ENCODE data around the gene MLXIP. TPM values are rescaled to one million over a fixed set of nuclear protein-coding genes. Genes with fewer than 3 reads are reported as not detected.
"Not testable (repeated sequence)": the region's sequence is repeated elsewhere in the genome, so short reads cannot be mapped to it uniquely, and the experiment has no call there.

Gene MLXIP
- total RNA-seq, 1 donor from 2014 or later = 25.7 TPM

DNA sequence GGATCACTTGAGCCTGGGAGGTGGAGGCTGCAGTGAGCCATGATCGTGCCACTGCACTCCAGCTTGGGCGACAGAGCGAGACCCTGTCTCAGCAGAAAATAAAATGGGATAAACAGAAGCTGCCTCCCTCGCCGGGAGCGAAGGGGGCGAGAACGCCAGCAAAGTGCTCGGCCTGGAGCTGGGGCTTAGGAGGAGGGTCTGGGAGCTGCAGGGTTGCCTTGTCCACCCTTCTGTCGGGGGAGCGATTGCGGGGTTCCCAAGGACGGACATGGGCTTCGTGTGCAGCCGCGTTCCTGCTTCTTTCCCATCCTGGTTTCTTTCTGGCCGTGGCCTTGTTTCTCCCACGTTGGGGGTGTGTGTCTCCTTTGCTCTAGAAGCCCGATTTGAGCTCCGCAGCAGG lies 27.9 kb upstream of the MLXIP start:
- ATAC-seq (no peak), DNase-seq (ENCODE audit: missing footprints) (no peak)
- intact Hi-C loops (cut with DNase I) = loop anchor here (5.0 kb wide), 2 partner anchors 133 to 137 kb away; partner anchors contain the start of gene CFAP251

DNA sequence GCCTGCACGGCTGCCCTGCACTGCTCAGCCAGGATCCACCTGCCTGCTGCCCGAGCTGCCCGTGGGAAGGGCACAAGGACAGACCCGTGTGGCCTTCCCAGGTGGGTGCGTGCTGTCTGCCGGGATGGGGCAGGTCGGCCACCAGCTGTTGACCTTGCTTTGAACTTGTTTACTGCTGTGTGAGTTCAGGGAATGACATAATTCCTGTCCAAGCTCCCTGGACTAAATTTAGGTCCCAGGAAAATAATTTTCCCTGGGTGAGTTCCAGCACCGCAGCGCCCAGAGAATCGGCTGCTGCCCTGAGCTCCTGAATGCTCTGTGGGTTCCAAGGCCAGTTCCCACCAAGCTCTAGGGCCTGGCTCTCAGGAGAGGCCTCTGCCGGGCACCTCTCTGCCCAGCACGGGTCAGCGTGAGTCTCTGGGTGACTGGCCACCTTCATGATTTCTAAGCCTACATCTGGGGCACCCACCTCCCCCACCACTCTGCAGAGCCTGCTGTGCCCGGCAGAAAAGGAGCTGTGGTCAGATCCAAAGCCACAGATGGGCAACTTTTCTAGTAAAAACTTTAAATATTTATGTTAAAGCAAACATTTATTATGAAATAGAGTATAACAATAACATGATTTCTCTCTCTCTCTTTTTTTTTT lies 27.2 kb upstream of the MLXIP start:
- ATAC-seq (peak; percentile 78), DNase-seq (ENCODE audit: missing footprints) (no peak)
- intact Hi-C loops (cut with DNase I) = loop anchor here (5.0 kb wide), 2 partner anchors 134 to 136 kb away; partner anchors contain the start of gene CFAP251

DNA sequence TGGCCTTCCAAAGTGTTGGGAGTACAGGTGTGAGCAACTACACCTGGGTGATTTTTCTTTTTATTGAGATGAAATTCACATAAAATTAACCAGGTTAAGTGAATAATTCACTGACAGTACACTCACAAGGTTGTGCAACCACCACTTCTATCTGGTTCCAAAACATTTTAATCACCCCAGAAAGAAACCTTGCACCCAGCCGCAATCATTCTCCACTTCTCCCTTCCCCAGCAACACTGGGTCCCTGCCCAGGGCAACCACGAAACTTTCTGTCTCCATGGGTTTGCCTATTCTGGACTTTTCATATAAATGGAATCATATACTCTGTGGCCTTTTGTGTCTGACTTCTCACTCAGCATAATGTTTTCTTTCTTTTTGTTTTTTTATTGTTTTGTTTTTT lies 26.3 kb upstream of the MLXIP start:
- ATAC-seq (no peak), DNase-seq (ENCODE audit: missing footprints) (no peak)
- intact Hi-C loops (cut with DNase I) = loop anchor here (5.0 kb wide), 2 partner anchors 135 kb away; partner anchors contain the start of gene CFAP251

DNA sequence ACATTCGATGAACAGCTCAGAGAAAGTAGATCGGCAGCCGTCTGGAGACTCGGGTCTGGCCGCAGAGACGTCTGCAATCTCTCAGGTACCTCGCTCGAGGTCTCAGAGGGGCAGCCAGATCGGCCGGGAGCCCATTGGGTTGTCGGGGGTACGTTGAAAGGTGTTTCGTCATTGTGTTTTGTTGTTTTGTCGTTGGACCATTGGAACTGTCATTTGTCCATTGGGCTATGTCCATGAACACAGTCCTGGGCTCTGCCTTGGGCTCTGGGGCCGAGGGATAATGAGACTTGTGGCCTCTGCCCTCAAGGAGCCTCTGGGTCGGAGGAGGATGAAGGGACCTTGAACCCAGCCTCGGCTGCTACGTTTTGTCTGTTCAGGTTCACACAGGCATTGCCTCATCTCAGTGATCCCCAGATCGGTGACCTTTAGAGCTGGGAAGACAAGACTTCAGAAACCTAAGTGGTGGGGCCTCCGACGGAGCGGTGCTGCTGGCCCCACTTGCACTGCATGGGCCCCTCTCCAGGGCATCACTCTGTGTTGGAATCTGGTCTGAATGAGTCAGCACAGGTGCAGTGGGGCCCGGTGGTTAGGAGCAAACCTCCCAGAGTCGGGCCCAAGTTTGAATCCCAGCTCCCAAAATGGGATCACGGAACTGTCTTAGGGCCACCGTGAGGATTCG lies 23.6 kb upstream of the MLXIP start:
- intact Hi-C loops (cut with DNase I) = loop anchor here (1.0 to 5.0 kb wide), 3 partner anchors 68 to 138 kb away; partner anchors contain the start of gene CFAP251
- no peak for ATAC-seq
- no peak for DNase-seq (ENCODE audit: missing footprints)

DNA sequence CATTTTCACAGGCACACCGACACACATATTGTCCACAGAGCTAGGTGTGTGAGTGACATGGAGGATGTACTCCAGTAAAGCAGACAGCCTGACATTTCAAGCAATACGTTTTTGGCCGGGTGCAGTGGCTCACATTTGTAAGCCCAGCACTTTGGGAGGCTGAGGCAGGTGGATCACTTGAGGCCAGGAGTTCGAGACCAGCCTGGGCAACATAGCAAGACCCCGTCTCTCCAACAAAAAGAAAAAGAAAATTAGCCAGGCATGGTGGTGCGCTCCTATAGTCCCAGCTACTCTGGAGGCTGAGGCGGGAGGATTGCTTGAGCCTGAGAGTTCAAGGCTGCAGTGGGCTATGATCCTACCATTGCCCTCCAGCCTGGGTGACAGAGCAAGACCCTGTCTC lies 22.1 kb upstream of the MLXIP start:
- ATAC-seq; intact Hi-C loops (cut with DNase I): not testable (repeated sequence)

DNA sequence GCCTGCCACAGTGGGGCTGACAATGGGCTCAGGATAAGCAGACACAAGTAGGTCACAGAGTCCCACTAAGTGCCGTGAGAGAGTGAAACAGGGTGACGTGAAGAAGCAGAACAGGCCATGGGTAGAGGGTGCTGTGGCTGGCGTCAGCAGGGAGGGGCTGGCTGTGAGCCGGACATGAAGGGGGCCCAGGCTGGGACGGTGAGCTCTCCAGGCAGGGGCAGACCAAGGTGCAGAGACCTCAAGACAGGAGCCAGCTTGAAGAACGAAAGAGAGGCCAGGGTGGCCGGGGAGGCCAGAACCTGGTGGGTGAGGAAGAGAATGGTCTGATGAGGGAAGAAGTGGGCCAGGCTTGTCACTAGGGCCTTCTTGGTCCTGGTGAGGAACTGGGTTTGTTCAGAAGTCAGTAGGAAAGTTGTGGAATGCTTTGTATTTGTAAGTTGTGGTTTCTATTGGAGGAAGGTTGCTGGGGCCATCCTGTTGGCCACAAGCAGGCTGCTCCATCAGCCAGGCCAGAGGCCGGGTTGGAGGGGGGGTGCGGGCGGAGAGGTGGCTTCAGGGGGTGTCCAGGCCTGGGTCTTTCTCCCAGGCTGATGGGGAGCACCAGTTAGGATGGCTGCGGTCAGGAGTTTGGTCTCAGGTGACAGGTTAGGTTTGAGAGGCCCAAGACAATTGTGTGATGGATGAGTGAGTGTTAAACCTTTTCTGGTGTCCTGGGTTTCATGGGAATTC lies 21.4 kb upstream of the MLXIP start:
- DNase-seq (ENCODE audit: missing footprints) = no peak
- no peak for ATAC-seq
- intact Hi-C loops (cut with DNase I) = no loop called here

More for the DNA sequence above, 22.1 kb upstream of the MLXIP start:
- DNase-seq (ENCODE audit: missing footprints) = not testable (repeated sequence)

DNA sequence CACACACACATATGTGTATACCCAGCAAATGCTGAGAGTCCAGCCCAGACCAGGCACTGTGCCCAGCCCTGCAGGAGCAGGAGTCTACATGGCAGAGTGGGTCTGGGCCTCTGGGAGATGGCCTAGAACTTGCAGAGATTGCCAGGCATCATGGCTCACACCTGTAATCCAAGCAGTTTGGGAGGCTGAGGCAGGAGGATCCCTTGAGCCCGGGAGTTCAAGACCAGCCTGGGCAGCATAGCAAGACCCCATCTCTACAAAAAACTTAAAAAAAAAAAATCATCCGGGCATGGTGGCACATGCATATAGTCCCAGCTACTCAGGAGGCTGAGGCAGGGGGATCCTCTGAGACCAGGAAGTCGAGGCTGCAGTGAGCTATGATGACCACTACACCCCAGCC lies 20.8 kb upstream of the MLXIP start:
- DNase-seq (ENCODE audit: missing footprints) (no peak), ATAC-seq (no peak)
- intact Hi-C loops (cut with DNase I) = no loop called here

DNA sequence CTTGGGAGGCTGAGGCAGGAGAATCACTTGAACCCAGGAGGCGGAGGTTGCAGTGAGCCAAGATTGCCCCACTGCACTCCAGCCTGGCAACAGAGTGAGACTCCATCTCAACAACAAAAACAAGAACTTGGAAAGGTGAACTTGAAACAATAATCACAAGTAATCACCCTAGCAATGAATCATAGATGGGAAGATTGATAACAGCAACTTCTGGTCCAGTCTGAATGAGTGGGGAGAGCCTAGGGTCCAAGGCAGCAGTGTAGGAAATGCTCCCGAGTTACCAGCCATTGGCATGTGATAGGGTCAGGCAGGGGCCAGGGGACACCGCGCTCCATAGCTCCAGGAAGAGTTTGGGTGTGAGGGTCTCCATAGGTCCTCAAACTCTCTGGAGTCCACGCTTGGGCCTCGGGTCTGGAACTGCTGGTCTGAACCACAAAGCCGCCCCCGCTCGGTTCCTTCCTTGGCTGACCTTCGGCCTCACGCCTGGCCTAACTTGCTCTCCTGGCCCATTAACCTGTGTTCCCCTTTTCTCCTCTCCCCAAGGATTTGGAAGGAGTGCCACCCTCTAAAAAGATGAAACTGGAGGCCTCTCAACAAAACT lies 19.9 kb upstream of the MLXIP start:
- DNase-seq (ENCODE audit: missing footprints) (no peak), ATAC-seq (no peak)
- intact Hi-C loops (cut with DNase I) = no loop called here

DNA sequence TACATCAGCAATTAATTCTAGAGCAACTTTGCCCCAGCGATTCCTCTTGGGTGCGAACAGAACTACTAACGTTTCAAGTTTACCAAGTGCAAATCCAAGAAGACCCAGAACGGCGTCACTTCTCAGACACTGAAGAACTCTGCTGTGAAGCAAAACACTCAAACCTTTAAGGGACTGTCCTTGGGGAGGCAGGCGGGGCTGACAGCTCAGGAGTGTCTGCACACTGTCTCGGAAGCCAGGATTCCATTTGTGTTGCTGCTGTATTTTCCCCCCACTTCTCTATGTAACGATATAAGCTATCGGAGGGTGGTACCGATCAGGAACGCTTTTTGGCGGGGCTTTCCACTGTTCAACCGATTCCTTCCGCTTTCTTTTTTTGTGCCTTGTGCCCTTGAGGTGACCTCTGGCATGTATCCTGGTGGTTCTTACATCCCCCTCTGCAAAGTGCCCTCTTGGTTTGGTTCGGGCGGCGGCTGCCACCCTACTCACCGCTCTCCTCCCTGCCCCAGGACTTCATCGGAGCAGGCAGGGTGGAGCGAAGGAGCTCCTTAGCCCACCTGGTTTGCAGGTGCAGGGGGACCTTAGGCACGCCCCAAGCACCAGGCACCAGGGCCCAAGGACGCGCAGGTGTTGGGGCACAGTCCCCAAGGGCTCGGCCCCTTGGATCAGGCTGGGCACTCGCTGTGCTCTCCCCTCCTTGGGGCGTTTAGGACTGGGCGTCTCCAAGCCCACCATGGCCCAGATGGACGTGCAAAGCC lies 19.2 kb upstream of the MLXIP start:
- DNase-seq (ENCODE audit: missing footprints) (no peak), ATAC-seq (no peak)
- intact Hi-C loops (cut with DNase I) = no loop called here

DNA sequence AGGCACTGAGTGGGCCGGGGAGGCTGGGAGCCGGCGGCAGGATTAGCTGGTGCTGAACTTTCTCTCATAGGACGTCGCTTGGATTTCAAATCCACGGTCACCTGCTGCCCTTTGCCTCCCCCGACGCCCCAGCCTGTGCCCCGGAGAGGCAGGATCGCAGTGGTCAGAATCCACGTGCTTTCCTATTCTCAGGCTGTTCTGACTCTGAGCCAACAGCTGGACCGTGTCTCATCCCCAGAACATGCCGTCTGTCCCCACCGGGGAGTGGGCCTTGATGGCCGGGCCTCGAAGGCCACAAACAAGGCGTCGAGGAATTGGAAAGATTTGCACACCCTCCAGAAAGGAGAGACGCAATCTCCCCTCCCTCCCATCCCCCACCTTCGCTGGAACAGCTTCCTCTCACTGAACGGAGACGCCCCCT lies 18.5 kb upstream of the MLXIP start:
- no peak for DNase-seq (ENCODE audit: missing footprints)
- no peak for ATAC-seq
- intact Hi-C loops (cut with DNase I) = loop anchor here (5.0 kb wide), 1 partner anchor 47 kb away; no protein-coding TSS in a partner anchor

DNA sequence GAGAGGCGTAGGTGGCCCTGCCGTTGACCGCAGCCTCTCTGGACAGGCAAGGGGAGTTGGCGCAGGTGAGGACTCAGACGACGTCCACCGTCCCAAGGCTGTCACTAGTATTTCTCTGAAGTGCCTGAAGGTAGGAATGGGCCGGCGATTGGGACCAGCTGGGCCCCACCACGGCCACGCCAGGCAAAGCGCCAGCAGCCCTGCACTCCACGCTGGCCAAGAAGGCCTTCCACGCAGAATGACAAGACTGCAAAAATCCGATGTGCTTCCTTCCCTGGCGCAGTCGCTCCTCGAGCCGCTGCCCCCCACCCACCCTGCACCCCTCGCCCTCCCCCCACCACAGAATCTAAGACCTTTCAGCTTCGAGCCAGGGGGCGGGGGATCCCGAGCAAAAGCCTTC lies 17.3 kb upstream of the MLXIP start:
- intact Hi-C loops (cut with DNase I) = loop anchor here (5.0 kb wide), 1 partner anchor 46 kb away; no protein-coding TSS in a partner anchor
- no peak for DNase-seq (ENCODE audit: missing footprints)
- ATAC-seq = no peak

DNA sequence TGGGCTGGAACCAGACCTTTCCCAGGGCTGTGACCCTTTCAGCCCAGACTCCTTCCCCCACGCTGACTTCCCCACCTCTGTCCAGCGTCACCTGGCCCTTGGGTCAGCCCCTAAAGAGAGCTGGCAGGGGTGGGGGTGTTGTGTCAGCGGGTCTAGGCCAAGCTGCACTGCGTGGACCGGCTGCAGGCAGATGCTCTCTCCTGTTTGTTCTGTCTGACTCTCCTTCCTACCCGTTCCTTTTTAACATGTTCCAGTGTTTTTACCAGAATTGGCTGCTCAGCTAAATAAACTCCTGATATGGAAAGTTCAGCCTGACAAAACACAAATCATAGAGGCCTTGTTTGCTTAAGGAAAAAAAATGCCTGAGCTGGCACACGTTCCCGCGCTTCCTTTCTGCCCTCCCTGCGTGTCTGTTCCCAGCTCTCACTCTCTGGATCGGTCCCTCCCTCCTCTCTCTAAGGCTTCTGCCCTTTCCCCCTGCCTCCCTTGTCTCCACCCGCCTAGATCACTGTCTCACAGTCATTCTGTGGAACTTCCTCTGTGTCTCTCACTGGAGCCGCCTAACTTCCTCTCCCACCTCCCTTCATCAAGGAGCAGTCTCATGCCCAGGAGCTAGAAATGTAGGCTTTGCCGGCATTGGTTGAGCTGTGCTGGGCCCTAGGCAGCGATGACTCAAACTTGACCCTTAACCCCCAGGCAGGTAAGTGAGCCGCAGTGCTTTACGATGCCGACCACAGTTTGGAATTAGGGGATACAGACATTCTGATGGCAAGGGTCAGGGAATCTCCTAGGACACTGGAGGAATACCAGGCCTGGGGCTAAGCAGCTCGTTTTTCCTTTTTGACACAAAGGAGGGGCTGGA lies 15.5 kb upstream of the MLXIP start:
- no peak for DNase-seq (ENCODE audit: missing footprints)
- intact Hi-C loops (cut with DNase I) = loop anchor here (5.0 kb wide), 1 partner anchor 44 kb away; no protein-coding TSS in a partner anchor
- peak; percentile 72 for ATAC-seq

DNA sequence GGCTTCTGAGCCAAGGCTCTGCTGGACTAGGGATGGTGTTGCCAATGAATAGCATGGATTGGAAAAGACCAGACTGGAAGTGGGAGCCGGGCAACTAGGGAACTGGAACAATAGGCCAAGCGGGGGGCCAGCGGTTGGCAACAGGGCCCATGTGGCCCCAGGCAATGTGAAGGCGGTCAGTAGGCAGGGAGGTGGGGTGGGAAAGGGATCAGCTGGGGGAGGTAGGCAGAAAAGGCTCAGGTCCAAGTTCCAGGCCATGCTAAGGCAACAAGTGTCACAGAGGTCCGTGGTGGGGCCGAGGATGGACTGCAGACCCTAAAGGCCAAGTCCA lies 14.9 kb upstream of the MLXIP start:
- ATAC-seq (no peak), DNase-seq (ENCODE audit: missing footprints) (no peak)
- intact Hi-C loops (cut with DNase I) = loop anchor here (5.0 kb wide), 1 partner anchor 44 kb away; no protein-coding TSS in a partner anchor

DNA sequence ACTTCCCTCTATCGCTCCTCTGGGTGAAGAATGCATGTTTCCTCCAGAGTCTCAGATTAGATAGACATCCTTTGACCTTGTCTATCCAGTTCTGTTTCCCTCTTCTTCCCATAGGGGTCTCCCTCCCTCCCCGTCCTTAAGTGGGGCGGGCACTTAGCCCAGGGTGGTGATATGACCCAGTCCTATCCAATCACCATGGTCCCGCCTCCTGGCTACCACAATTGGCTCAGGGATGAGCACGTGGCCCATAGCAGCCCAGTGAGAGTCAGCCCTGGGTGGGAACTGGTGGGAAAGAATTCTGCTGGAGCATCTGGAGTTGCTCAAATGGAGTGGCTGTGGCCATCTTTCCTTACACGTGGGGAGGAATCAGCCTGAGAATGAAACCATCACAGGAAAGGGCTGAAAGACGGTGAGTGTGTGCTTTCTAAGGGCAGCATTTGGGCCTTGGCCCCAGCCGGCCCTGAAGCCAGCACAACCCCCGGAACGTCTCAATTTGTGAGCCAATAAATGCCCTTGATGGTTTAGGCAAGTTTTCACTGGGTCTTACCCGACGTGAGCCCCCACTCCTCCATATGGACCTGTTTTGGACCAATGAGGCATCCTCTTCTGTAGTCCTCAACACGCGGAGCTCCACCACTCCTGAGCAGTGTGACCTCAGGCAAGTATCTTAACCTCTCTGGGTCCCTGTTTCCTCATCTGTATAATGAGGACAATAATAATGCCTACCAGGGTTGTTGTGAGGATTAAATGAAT lies 14.4 kb upstream of the MLXIP start:
- peak; percentile 91 for ATAC-seq
- peak; percentile 93 for DNase-seq (ENCODE audit: missing footprints)
- intact Hi-C loops (cut with DNase I) = loop anchor here (5.0 kb wide), 1 partner anchor 43 kb away; no protein-coding TSS in a partner anchor

DNA sequence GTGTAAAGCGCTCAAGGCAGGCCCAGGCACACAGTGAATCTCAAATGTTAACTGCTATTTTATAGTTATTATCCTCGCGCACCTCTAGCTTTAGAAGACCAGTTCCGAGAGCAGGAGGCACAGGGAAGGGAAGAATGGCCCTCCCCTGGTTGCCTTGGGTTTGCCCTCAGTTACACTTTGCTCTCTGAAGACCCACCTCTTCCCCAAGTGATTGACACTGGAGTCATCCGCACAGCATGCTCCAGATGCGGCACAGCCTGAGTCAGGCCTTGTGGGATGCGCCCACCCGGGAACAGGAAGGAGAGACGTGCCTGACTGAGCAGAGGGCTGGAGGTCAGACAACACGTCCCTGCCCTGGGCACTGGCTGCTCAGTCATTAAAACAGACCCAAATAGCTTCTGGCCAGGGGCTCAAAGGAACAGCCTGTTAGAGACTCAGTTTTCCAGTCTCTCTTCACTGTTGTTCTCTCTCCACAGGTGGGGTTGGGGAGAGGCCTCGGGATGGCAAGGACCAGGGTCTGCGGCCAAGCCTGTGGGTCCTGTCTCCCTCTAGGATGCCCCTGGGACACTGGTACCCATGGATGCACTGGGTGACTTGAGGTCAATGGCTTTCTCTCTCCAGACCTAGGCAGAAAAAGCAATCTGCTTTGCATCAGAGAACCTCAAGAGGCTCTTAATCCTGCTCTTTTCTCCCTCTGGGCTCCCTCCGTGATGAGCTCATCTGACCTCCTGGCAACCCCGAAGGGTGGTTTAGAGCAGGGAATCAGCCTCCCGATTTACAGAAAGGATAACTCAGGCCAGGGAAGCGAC lies 13.6 kb upstream of the MLXIP start:
- DNase-seq (ENCODE audit: missing footprints) (no peak), ATAC-seq (peak; percentile 51)
- intact Hi-C loops (cut with DNase I) = loop anchor here (5.0 kb wide), 1 partner anchor 42 kb away; no protein-coding TSS in a partner anchor

DNA sequence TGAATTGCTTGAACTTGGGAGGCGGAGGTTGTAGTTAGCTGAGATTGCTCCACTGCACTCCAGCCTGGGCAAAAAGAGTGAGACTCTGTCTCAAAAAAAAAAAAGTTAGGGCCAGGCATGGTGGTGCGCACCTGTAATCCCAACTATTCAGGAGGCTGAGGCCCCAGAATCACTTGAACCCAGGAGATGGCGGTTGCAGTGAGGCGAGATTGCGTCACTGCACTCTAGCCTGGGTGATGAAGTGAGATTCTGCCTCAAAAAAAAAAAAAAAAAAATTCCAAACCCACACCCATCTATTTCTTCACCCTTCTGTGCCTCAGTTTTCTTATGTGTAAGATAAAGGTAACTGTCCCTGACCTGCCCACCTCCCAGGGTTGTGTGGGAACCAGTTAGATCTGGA lies 11.0 kb upstream of the MLXIP start:
- DNase-seq (ENCODE audit: missing footprints) = no peak
- intact Hi-C loops (cut with DNase I) = no loop called here
- ATAC-seq = no peak
